GM12875 (cell line): ENCODE data around the gene EIF2B2.

Source experiments
- H3K4me3 ChIP-seq: one replicate; pipeline ENCODE4 v1.5.1; 2011; ENCODE audit warnings: low read depth, low read length, control low read depth
- CTCF ChIP-seq: IDR thresholded peaks from 2 replicates; pipeline ENCODE4 v1.5.1; 2011; ENCODE audit warnings: low read depth, mild to moderate bottlenecking, control low read depth, inconsistent platforms, low read length, moderate library complexity, borderline replicate concordance; ENCODE audit not compliant: insufficient read depth

EIF2B2 gene

GRCh38 chr14:74979029-74979428, 23.7 kb upstream of the EIF2B2 start:
- H3K4me3 ChIP-seq = no peak overlapping the region
- TF ChIP-seq CTCF = no peak

GRCh38 chr14:74979442-74980397, 23.0 kb upstream of the EIF2B2 start:
- no peak overlapping the region for H3K4me3 ChIP-seq
- TF ChIP-seq CTCF = no peak

GRCh38 chr14:74980398-74980730, 22.4 kb upstream of the EIF2B2 start:
- no peak overlapping the region for H3K4me3 ChIP-seq

GRCh38 chr14:74980731-74981461, 21.8 kb upstream of the EIF2B2 start:
- TF ChIP-seq CTCF = no peak
- H3K4me3 ChIP-seq = no peak overlapping the region

More at GRCh38 chr14:74980398-74980730, 22.4 kb upstream of the EIF2B2 start:
- no peak for TF ChIP-seq CTCF

GRCh38 chr14:74981462-74981782, 21.3 kb upstream of the EIF2B2 start:
- no peak for TF ChIP-seq CTCF
- no peak overlapping the region for H3K4me3 ChIP-seq

GRCh38 chr14:74981833-74982232, 20.9 kb upstream of the EIF2B2 start:
- H3K4me3 ChIP-seq = no peak overlapping the region
- TF ChIP-seq CTCF = no peak
